Trophoblast cell (in vitro differentiated cells and primary cell): Measurements from ENCODE around the gene TMEFF2.

ENCODE experiments used
- DNase-seq, 2 donors: peaks; one replicate each; pipeline ENCODE4 v3.0.0-alpha.2; 2016
- H2AFZ ChIP-seq: 2 replicates; pipeline ENCODE4 v1.6.1; 2013; ENCODE audit warnings: low read length, moderate library complexity, mild to moderate bottlenecking; ENCODE audit not compliant: insufficient read depth, poor library complexity
- H2AK5ac ChIP-seq: 2 replicates; pipeline ENCODE4 v1.6.1; 2013; ENCODE audit warnings: mild to moderate bottlenecking, low read length
- H2BK120ac ChIP-seq: 2 replicates; pipeline ENCODE4 v1.6.1; 2013; ENCODE audit warnings: low read length, mild to moderate bottlenecking, moderate library complexity; ENCODE audit not compliant: insufficient read depth, poor library complexity
- H2BK12ac ChIP-seq: 2 replicates; pipeline ENCODE4 v1.6.1; 2013; ENCODE audit warnings: mild to moderate bottlenecking, low read length, moderate library complexity
- H2BK5ac ChIP-seq: 2 replicates; pipeline ENCODE4 v1.6.1; 2013; ENCODE audit warnings: low read length, low read depth, moderate library complexity, mild to moderate bottlenecking; ENCODE audit not compliant: poor library complexity
- H3K14ac ChIP-seq: 2 replicates; pipeline ENCODE4 v1.6.1; 2013; ENCODE audit warnings: mild to moderate bottlenecking, low read length
- H3K18ac ChIP-seq: 2 replicates; pipeline ENCODE4 v1.6.1; 2013; ENCODE audit warnings: mild to moderate bottlenecking, low read length
- H3K23ac ChIP-seq: 2 replicates; pipeline ENCODE4 v1.6.1; 2013; ENCODE audit warnings: low read length
- H3K27ac ChIP-seq: 2 replicates; pipeline ENCODE4 v1.5.1; 2013; ENCODE audit warnings: low read depth, mild to moderate bottlenecking, inconsistent platforms, low read length, moderate library complexity
- H3K27me3 ChIP-seq: 2 replicates; pipeline ENCODE4 v1.6.1; 2013; ENCODE audit warnings: inconsistent platforms, mild to moderate bottlenecking, low read length, moderate library complexity; ENCODE audit not compliant: insufficient read depth
- H3K36me3 ChIP-seq, 2 experiments: 1 replicate in 1 of 2; 2 replicates in 1 of 2; pipeline ENCODE4 v1.6.1; 2013; ENCODE audit warnings: low read length in 2 of 2, mild to moderate bottlenecking in 2 of 2, moderate library complexity in 1 of 2; ENCODE audit not compliant: insufficient read depth in 2 of 2, control insufficient read depth in 1 of 2
- H3K4ac ChIP-seq: 2 replicates; pipeline ENCODE4 v1.6.1; 2013; ENCODE audit warnings: low read depth, mild to moderate bottlenecking, low read length, moderate library complexity
- H3K4me1 ChIP-seq, 2 experiments: 1 replicate in 1 of 2; 2 replicates in 1 of 2; pipeline ENCODE4 v1.6.1; 2013; ENCODE audit warnings: low read length in 2 of 2, mild to moderate bottlenecking in 2 of 2, moderate library complexity in 1 of 2; ENCODE audit not compliant: insufficient read depth in 2 of 2, control insufficient read depth in 1 of 2
- H3K4me2 ChIP-seq: 2 replicates; pipeline ENCODE4 v1.6.1; 2013; ENCODE audit warnings: inconsistent platforms, mild to moderate bottlenecking, low read length, moderate library complexity
- H3K4me3 ChIP-seq: 2 replicates; pipeline ENCODE4 v1.5.1; 2013; ENCODE audit warnings: mild to moderate bottlenecking, low read depth, low read length, inconsistent platforms
- H3K79me1 ChIP-seq: one replicate; pipeline ENCODE4 v1.6.1; 2013; ENCODE audit warnings: low read length
- H3K79me2 ChIP-seq: 2 replicates; pipeline ENCODE4 v1.6.1; 2013; ENCODE audit warnings: low read length, mild to moderate bottlenecking; ENCODE audit not compliant: control insufficient read depth, insufficient read depth, poor library complexity
- H3K9ac ChIP-seq: 2 replicates; pipeline ENCODE4 v1.6.1; 2013; ENCODE audit warnings: mild to moderate bottlenecking, low read length
- H3K9me3 ChIP-seq: 2 replicates; pipeline ENCODE4 v1.6.1; 2013; ENCODE audit warnings: low read depth, mild to moderate bottlenecking, control low read depth, inconsistent platforms, low read length; ENCODE audit not compliant: insufficient read depth
- H4K12ac ChIP-seq: 2 replicates; pipeline ENCODE4 v1.6.1; 2013; ENCODE audit warnings: low read depth, mild to moderate bottlenecking, low read length, moderate library complexity
- H4K8ac ChIP-seq: 2 replicates; pipeline ENCODE4 v1.6.1; 2013; ENCODE audit warnings: low read depth, mild to moderate bottlenecking, low read length, moderate library complexity
- H4K91ac ChIP-seq: one replicate; pipeline ENCODE4 v1.6.1; 2013; ENCODE audit warnings: low read depth, mild to moderate bottlenecking, low read length, moderate library complexity
- WGBS: extraction: QIAGEN DNeasy Blood & Tissue Kit; methylation state at CpG from one replicate; pipeline ENCODE4 v1.1.7; 2013; ENCODE audit warnings: missing lambda C conversion rate; ENCODE audit not compliant: insufficient read length, insufficient coverage; ENCODE audit errors: extremely low coverage; 5-methylcytosine and 5-hydroxymethylcytosine counted together

Gene TMEFF2

DNA sequence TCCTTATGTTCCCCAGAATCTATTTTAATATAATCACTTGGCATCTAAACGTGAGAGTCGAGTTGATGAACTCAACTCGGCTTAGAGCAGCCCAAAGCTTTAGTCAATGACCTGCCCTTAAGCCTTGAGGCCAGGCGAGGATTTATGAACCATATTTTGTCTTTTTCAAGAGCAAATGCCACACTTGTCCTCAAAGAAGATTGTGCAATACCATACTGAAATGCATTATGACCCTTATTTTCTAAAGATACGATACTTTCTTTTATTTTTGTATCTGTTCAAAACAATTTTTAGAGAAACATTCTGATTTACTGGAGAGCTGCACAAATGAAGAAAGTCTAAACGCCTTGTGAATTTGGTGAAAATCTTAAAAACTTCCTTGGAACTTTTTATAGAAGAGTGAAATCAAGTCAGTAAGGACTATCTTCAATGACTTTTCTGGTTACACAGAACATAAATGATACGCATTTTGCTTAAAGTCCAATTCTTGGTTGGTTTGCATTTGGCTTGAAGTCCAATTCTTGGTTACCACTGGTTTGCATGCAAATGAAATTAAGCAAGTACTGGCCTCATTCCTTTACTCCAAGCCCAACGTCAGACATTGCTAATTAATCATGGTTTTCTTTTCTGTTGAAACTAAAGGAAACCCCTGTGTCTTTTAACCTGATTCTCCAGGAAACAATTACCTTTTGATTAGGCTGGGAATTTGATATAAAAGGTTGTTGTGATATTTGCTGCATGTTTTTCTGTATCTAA is 242.0 kb downstream of the TMEFF2 start:
- no peak overlapping the region for H4K91ac ChIP-seq
- H3K36me3 ChIP-seq: no peaks in the 10 kb centered on the region
- no peak overlapping the region for H3K14ac ChIP-seq
- H4K12ac ChIP-seq: no peak overlapping the region
- H4K8ac ChIP-seq: no peak overlapping the region
- H3K79me2 ChIP-seq: no peaks in the 10 kb centered on the region
- DNase-seq: no peak
- no peaks in the 10 kb centered on the region for H3K79me1 ChIP-seq
- H3K4me2 ChIP-seq: no peak overlapping the region
- no peak overlapping the region for H3K23ac ChIP-seq
- H2AK5ac ChIP-seq: no peak overlapping the region
- no peak overlapping the region for H3K18ac ChIP-seq
- no peak overlapping the region for H3K4me3 ChIP-seq
- H2BK120ac ChIP-seq: no peak overlapping the region
- H3K9ac ChIP-seq: no peak overlapping the region
- H3K27me3 ChIP-seq: no peaks in the 10 kb centered on the region
- no peaks in the 10 kb centered on the region for H3K9me3 ChIP-seq
- no peaks in the 10 kb centered on the region for H3K4me1 ChIP-seq
- H2AFZ ChIP-seq: no peak overlapping the region
- WGBS: no CpG with 5 or more reads among the region's 8 CpGs
- no peak overlapping the region for H2BK12ac ChIP-seq
- H3K4ac ChIP-seq: no peak overlapping the region
- no peak overlapping the region for H2BK5ac ChIP-seq
- H3K27ac ChIP-seq: no peak overlapping the region

DNA sequence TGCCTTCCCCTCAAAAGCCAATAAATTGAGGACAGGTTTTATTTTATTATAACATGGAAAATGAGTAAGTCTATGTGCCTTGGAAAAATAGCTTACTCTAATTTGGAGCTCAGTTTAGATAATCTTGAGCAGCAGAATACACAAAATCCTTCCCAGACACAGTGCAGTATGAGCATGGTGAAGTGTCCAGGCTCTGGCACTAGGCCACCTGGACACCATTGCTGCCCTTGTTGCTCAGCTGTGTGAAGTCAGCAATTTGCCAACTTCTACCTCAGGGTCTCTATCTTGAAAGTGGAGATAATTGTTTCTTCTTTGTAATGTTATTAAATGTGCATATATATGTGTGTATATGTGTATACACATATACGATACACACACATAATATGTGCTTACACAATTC is 242.9 kb downstream of the TMEFF2 start:
- WGBS: no CpG with 5 or more reads among the region's 1 CpG
- Histone ChIP-seq H3K27ac (no peak overlapping the region), H3K79me2 (no peaks in the 10 kb centered on the region), H3K4ac (no peak overlapping the region), H2AFZ (no peak overlapping the region), H3K4me3 (no peak overlapping the region), H4K91ac (no peak overlapping the region), H2AK5ac (no peak overlapping the region), H3K4me2 (no peak overlapping the region), H3K14ac (no peak overlapping the region), H3K9me3 (no peaks in the 10 kb centered on the region), H3K18ac (no peak overlapping the region), H3K4me1 (no peaks in the 10 kb centered on the region), H2BK5ac (no peak overlapping the region), H3K23ac (peak overlapping the region; percentile 53), H4K8ac (no peak overlapping the region), H3K27me3 (no peaks in the 10 kb centered on the region), H3K36me3 (no peaks in the 10 kb centered on the region), H2BK12ac (no peak overlapping the region), H3K9ac (no peak overlapping the region), H3K79me1 (no peaks in the 10 kb centered on the region), H2BK120ac (no peak overlapping the region), H4K12ac (no peak overlapping the region)
- DNase-seq: no peak

GRCh38 chr2:191951376-191951775 is 243.4 kb downstream of the TMEFF2 start:
- H3K27ac ChIP-seq: no peak overlapping the region
- no peaks in the 10 kb centered on the region for H3K79me1 ChIP-seq
- no peak overlapping the region for H4K91ac ChIP-seq
- H2AK5ac ChIP-seq: no peak overlapping the region
- no peak overlapping the region for H4K8ac ChIP-seq
- H3K4me3 ChIP-seq: no peak overlapping the region
- WGBS: no CpG with 5 or more reads among the region's 1 CpG
- no peak overlapping the region for H3K14ac ChIP-seq
- no peak overlapping the region for H3K4me2 ChIP-seq
- H3K18ac ChIP-seq: no peak overlapping the region
- no peak overlapping the region for H3K4ac ChIP-seq
- H3K23ac ChIP-seq: no peak overlapping the region
- H4K12ac ChIP-seq: no peak overlapping the region
- no peak overlapping the region for H2BK12ac ChIP-seq
- H3K27me3 ChIP-seq: no peaks in the 10 kb centered on the region
- no peaks in the 10 kb centered on the region for H3K79me2 ChIP-seq
- H2BK120ac ChIP-seq: no peak overlapping the region
- DNase-seq: no peak
- H3K36me3 ChIP-seq: no peaks in the 10 kb centered on the region
- H3K9ac ChIP-seq: no peak overlapping the region
- no peaks in the 10 kb centered on the region for H3K9me3 ChIP-seq
- H3K4me1 ChIP-seq: no peaks in the 10 kb centered on the region
- no peak overlapping the region for H2AFZ ChIP-seq
- no peak overlapping the region for H2BK5ac ChIP-seq

DNA sequence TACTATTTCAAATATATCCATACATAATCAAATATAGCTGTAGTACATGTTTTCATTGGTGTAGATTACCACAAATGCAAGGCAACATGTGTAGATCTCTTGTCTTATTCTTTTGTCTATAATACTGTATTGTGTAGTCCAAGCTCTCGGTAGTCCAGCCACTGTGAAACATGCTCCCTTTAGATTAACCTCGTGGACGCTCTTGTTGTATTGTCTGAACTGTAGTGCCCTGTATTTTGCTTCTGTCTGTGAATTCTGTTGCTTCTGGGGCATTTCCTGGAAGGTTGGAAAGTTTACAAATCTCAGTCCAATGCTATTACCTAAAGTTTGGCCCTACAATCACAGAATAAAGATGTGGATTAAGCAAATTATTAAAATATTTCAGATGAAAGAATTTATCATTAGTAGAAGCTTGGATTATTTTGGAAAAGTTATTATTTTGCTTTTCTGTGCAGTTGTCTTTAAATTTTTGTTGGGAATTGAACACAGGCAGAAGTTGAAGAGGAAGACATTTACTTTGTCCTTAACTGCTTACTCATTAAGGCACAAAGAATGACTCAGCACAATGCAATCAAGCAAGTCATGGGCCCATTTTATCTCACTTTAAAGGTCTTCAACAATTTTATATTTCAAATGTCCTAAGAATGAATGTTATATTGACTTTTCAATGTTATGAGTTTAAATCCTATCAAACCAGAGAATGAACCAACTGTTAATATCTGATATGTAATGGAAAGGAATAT is 244.4 kb downstream of the TMEFF2 start:
- H4K8ac ChIP-seq: no peak overlapping the region
- H2BK120ac ChIP-seq: no peak overlapping the region
- H3K27ac ChIP-seq: peak overlapping the region; percentile 9
- WGBS: no CpG with 5 or more reads among the region's 3 CpGs
- no peak overlapping the region for H3K9ac ChIP-seq
- H4K12ac ChIP-seq: no peak overlapping the region
- no peak overlapping the region for H3K4me3 ChIP-seq
- H4K91ac ChIP-seq: no peak overlapping the region
- no peak overlapping the region for H2AK5ac ChIP-seq
- no peaks in the 10 kb centered on the region for H3K4me1 ChIP-seq
- no peak overlapping the region for H3K14ac ChIP-seq
- H3K18ac ChIP-seq: no peak overlapping the region
- H2AFZ ChIP-seq: no peak overlapping the region
- H3K79me1 ChIP-seq: no peaks in the 10 kb centered on the region
- H3K79me2 ChIP-seq: no peaks in the 10 kb centered on the region
- no peak for DNase-seq
- no peak overlapping the region for H3K4ac ChIP-seq
- no peaks in the 10 kb centered on the region for H3K36me3 ChIP-seq
- H2BK12ac ChIP-seq: no peak overlapping the region
- H3K4me2 ChIP-seq: no peak overlapping the region
- H3K23ac ChIP-seq: no peak overlapping the region
- peak overlapping the region; percentile 31 for H2BK5ac ChIP-seq
- H3K27me3 ChIP-seq: no peaks in the 10 kb centered on the region
- H3K9me3 ChIP-seq: no peaks in the 10 kb centered on the region
